GM19043 (cell line): ENCODE measurements around the gene INTS6L.
A peak's percentile ranks its signal among the peaks of the same experiment; 100 is the strongest.

Experiments
- ATAC-seq: cut with Tn5 transposase; IDR thresholded peaks from one replicate; pipeline ENCODE4 v1.9.1; 2021; ENCODE audit warnings: low read depth; ENCODE audit not compliant: unreplicated experiment

INTS6L gene

GRCh38 chrX:135520553-135521404 lies at the start of gene INTS6L:
TSS of gene INTS6L (plus strand) at chrX:135520660. CDS start at chrX:135520993, 333 bp downstream.
- ATAC-seq, result peak; percentile 80

- no peak for ATAC-seq
Observed at GRCh38 chrX:135476378-135476777, 44.1 kb upstream of the INTS6L start.

GRCh38 chrX:135477576-135477975 lies 42.9 kb upstream of the INTS6L start:
- no peak for ATAC-seq

- ATAC-seq, result no peak
Observed at GRCh38 chrX:135480076-135480475, 40.4 kb upstream of the INTS6L start.

GRCh38 chrX:135481696-135482179 lies 38.7 kb upstream of the INTS6L start:
- no peak for ATAC-seq

GRCh38 chrX:135484641-135485289 lies 35.7 kb upstream of the INTS6L start:
- ATAC-seq, result no peak

- ATAC-seq, result peak; percentile 86
Observed at GRCh38 chrX:135489542-135489941, 30.9 kb upstream of the INTS6L start.

GRCh38 chrX:135490979-135491514 lies 29.4 kb upstream of the INTS6L start:
- ATAC-seq, result no peak

GRCh38 chrX:135494453-135494852 lies 26.0 kb upstream of the INTS6L start:
- ATAC-seq, result no peak

GRCh38 chrX:135497736-135498135 lies 22.7 kb upstream of the INTS6L start:
- ATAC-seq, result no peak

GRCh38 chrX:135498236-135498635 lies 22.2 kb upstream of the INTS6L start:
- no peak for ATAC-seq

- no peak for ATAC-seq
Observed at GRCh38 chrX:135505351-135505750, 15.1 kb upstream of the INTS6L start.

- ATAC-seq, result no peak
Observed at GRCh38 chrX:135509885-135510284, 10.6 kb upstream of the INTS6L start.

GRCh38 chrX:135512508-135513129 lies 7.8 kb upstream of the INTS6L start:
- ATAC-seq, result no peak

- ATAC-seq, result no peak
Observed at GRCh38 chrX:135513130-135513515, 7.3 kb upstream of the INTS6L start.

GRCh38 chrX:135516376-135516775 lies 4.1 kb upstream of the INTS6L start:
- ATAC-seq, result no peak

GRCh38 chrX:135518161-135518560 lies 2.3 kb upstream of the INTS6L start:
- no peak for ATAC-seq

- peak; percentile 2 for ATAC-seq
Observed at GRCh38 chrX:135520022-135520552, 373 bp upstream of the INTS6L start.

- peak; percentile 44 for ATAC-seq
Observed at GRCh38 chrX:135521405-135522131, 1.1 kb downstream of the INTS6L start.

- ATAC-seq, result no peak
Observed at GRCh38 chrX:135522132-135522530, 1.7 kb downstream of the INTS6L start.
